PFSK-1 (cell line): ENCODE measurements around the gene NUP62.

Source experiments
- FOXP2 ChIP-seq: optimal IDR thresholded peaks from 2 replicates; pipeline ENCODE3; 2011; ENCODE audit warnings: borderline replicate concordance, control low read depth, inconsistent platforms; ENCODE audit not compliant: insufficient read depth; ENCODE audit errors: extremely low read length, extremely low read depth
- POLR2AphosphoS5 ChIP-seq: IDR thresholded peaks from 2 replicates; pipeline ENCODE4 v1.6.1; 2012; ENCODE audit warnings: low read depth, mild to moderate bottlenecking, control low read depth, low read length, moderate library complexity
- SIN3A ChIP-seq: IDR thresholded peaks from 2 replicates; pipeline ENCODE4 v1.6.1; 2012; ENCODE audit warnings: mild to moderate bottlenecking, low read length, moderate library complexity, borderline replicate concordance; ENCODE audit not compliant: insufficient read depth
- TAF1 ChIP-seq: IDR thresholded peaks from 2 replicates; pipeline ENCODE4 v1.6.1; 2012; ENCODE audit warnings: low read length, control low read depth, borderline replicate concordance; ENCODE audit not compliant: insufficient read depth
- TF ChIP-seq, protein P1 (sequence below), 2 experiments: IDR thresholded peaks; 2 replicates each; pipeline versions ENCODE4 v1.6.1 to v1.8.0; 2011 to 2012; ENCODE audit warnings: low read depth in 2 of 2, low read length in 2 of 2, control low read depth in 1 of 2, inconsistent platforms in 1 of 2, mild to moderate bottlenecking in 1 of 2, moderate library complexity in 1 of 2; ENCODE audit not compliant: insufficient read depth in 1 of 2

Gene NUP62

GRCh38 chr19:49890349-49891311, 38.7 kb downstream of the NUP62 start:
- TF ChIP-seq FOXP2, result no peak
- TF ChIP-seq, protein P1, sequence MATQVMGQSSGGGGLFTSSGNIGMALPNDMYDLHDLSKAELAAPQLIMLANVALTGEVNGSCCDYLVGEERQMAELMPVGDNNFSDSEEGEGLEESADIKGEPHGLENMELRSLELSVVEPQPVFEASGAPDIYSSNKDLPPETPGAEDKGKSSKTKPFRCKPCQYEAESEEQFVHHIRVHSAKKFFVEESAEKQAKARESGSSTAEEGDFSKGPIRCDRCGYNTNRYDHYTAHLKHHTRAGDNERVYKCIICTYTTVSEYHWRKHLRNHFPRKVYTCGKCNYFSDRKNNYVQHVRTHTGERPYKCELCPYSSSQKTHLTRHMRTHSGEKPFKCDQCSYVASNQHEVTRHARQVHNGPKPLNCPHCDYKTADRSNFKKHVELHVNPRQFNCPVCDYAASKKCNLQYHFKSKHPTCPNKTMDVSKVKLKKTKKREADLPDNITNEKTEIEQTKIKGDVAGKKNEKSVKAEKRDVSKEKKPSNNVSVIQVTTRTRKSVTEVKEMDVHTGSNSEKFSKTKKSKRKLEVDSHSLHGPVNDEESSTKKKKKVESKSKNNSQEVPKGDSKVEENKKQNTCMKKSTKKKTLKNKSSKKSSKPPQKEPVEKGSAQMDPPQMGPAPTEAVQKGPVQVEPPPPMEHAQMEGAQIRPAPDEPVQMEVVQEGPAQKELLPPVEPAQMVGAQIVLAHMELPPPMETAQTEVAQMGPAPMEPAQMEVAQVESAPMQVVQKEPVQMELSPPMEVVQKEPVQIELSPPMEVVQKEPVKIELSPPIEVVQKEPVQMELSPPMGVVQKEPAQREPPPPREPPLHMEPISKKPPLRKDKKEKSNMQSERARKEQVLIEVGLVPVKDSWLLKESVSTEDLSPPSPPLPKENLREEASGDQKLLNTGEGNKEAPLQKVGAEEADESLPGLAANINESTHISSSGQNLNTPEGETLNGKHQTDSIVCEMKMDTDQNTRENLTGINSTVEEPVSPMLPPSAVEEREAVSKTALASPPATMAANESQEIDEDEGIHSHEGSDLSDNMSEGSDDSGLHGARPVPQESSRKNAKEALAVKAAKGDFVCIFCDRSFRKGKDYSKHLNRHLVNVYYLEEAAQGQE (IDR thresholded peaks at IDR 0.05; ENCODE audit: insufficient read depth in 1 of 2, low read depth in 2 of 2, low read length in 2 of 2), result no peak
- TF ChIP-seq SIN3A, result no peak
- no peak for TF ChIP-seq POLR2AphosphoS5
- no peak for TF ChIP-seq TAF1

DNA sequence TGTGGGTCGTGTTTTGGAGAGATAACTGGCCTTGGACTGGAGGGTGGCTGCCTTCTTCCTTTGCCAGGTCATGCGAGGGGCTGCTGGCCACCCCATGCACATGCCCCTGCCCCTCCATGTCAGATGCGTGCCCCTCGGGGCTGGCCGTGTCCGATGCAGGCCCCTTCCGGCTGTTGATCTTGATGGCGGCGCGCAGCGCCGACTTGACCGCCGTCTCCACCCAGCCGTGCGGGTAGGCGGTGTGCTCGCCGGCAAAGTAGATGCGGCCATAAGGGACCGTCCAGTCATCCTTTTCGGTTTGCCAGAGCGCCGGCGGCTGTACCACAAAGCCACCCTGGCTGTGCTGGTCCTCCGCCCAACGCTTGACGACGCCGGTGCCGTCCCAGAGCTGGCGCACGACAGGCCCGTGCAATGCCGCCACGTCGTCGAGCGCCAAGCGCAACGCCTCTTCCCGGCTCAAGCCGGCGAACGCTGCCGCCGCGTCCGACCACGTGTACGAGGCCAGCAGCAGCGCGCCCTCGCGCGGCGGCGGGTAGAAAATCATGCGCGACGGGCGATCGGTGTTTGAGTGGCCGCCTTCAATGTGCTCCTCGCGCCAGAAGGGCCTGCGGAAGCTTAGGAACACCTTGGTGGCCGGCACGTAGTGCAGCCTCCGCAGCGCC, 39.5 kb downstream of the NUP62 start:
- TF ChIP-seq TAF1, result no peak
- TF ChIP-seq SIN3A, result no peak
- no peak for TF ChIP-seq FOXP2
- TF ChIP-seq, protein P1 (IDR thresholded peaks at IDR 0.05; ENCODE audit: insufficient read depth in 1 of 2, low read depth in 2 of 2, low read length in 2 of 2), result no peak
- no peak for TF ChIP-seq POLR2AphosphoS5

DNA sequence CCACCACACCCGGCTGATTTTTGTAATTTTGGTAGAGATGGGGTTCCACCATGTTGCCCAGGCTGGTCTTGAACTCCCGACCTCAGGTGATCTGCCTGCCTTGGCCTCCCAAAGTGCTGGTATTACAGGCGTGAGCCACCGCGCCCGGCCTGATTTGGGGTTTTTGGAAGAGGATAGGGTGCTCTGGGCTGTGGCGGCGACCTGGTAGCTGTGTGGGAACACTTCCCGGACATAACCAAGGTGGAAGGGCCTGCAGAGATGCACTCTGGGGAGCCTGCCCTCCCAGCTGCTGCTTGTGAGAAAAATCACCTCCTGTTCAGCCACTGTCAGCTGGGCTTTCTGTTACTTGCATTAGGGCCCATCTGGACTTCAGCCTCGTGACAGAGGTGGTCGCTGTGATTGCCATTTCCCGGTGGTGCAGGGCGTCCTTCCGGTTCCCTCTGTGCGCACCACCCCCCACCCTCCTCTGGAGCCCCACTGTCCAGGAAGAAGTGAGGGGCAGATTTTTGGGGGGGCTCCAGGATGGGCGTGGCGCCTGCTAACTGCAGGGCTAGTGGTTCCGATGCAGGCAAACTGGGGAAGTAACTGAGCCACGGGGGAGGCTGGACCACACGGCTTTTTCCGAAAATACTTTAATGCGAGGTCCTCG, 40.1 kb downstream of the NUP62 start:
- no peak for TF ChIP-seq FOXP2
- TF ChIP-seq SIN3A, result no peak
- TF ChIP-seq POLR2AphosphoS5, result no peak
- TF ChIP-seq, protein P1 (IDR thresholded peaks at IDR 0.05; ENCODE audit: insufficient read depth in 1 of 2, low read depth in 2 of 2, low read length in 2 of 2), result no peak
- no peak for TF ChIP-seq TAF1

GRCh38 chr19:49888510-49888824, 40.8 kb downstream of the NUP62 start:
- TF ChIP-seq, protein P1 (IDR thresholded peaks at IDR 0.05; ENCODE audit: insufficient read depth in 1 of 2, low read depth in 2 of 2, low read length in 2 of 2), result no peak
- TF ChIP-seq FOXP2, result no peak
- no peak for TF ChIP-seq POLR2AphosphoS5
- TF ChIP-seq SIN3A, result no peak
- TF ChIP-seq TAF1, result no peak
